WI38 (cell line): ENCODE data around the gene YPEL3.

Experiments
- H3K4me3 ChIP-seq: 2 replicates; pipeline ENCODE4 v1.5.1; 2011; ENCODE audit warnings: low read depth, mild to moderate bottlenecking, control low read depth, low read length
- CTCF ChIP-seq: IDR thresholded peaks from 2 replicates; pipeline ENCODE4 v1.5.1; 2012; ENCODE audit warnings: low read depth, mild to moderate bottlenecking, control low read depth, low read length

Gene YPEL3

GRCh38 chr16:30066761-30067583 is 29.0 kb downstream of the YPEL3 start:
- peak overlapping the region; percentile 99 for H3K4me3 ChIP-seq
- TF ChIP-seq CTCF: no peak

- TF ChIP-seq CTCF: no peak
- peak overlapping the region; percentile 99 for H3K4me3 ChIP-seq
Observed at GRCh38 chr16:30065943-30066760, 29.9 kb downstream of the YPEL3 start.

GRCh38 chr16:30065102-30065942 is 30.7 kb downstream of the YPEL3 start, which contains the start of gene ALDOA:
TSS of gene ALDOA (plus strand) at chr16:30065760. CDS start at chr16:30066898, 1,138 bp downstream.
- TF ChIP-seq CTCF: no peak
- peak within 1 kb of the TSS; percentile 99 for H3K4me3 ChIP-seq

GRCh38 chr16:30064729-30065101 is 31.3 kb downstream of the YPEL3 start:
- TF ChIP-seq CTCF: no peak
- H3K4me3 ChIP-seq: peak overlapping the region; percentile 61

- H3K4me3 ChIP-seq: peak overlapping the region; percentile 61
- no peak for TF ChIP-seq CTCF
Observed at GRCh38 chr16:30063893-30064728, 31.9 kb downstream of the YPEL3 start.

- H3K4me3 ChIP-seq: peak overlapping the region; percentile 61; the same call in 1 of the 2 replicates
- TF ChIP-seq CTCF: no peak
Observed at GRCh38 chr16:30063278-30063892, 32.6 kb downstream of the YPEL3 start.
